PC-3 (cell line): ENCODE measurements around the gene MDH1.

Source experiments
- EZH2 ChIP-seq: fragments of 300-600 bp; sonication (generic); IDR thresholded peaks from one replicate; pipeline ENCODE4 v1.6.1; 2017; ENCODE audit warnings: antibody characterized with exemption, mild to moderate bottlenecking, low read length; ENCODE audit not compliant: unreplicated experiment
- EZH2phosphoT487 ChIP-seq: fragments of 300-600 bp; sonication (generic); IDR thresholded peaks from 2 replicates; pipeline ENCODE4 v1.6.1; 2018; ENCODE audit warnings: mild to moderate bottlenecking, antibody characterized with exemption, low read length, borderline replicate concordance
- TF ChIP-seq, protein P1 (sequence below): fragments of 300-600 bp; sonication (generic); conservative IDR thresholded peaks from 2 replicates; pipeline ENCODE4 v1.5.1; 2017; ENCODE audit warnings: antibody characterized with exemption, low read depth, mild to moderate bottlenecking, low read length

DNA sequence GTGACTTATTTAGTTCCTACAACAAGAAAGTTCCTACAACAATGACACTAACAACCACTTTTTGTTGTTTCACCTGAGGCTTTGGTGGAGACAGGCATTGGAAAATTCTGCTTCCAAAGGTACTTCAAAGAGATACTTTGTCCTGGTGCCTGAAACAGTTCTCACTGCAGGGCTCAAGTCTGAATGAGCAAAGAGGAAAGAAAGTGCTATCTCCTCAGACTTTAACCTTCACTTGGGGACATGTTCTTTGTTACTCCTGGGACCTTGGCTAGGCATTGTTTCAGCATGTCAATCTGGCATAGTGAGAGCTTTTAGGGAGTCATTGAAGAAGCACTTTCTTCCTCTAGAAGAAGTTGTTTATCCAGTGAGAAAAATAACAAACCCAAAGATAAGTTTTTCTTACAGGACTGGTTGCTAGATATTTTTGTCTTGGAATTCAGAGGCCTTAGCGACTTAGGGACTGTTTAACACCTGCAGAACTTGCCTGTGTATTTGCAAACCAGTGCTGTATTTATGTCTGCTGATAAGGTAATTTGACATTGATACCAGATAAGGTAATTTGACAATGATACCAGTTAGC lies 12.2 kb downstream of the MDH1 start:
- TF ChIP-seq, protein P1, sequence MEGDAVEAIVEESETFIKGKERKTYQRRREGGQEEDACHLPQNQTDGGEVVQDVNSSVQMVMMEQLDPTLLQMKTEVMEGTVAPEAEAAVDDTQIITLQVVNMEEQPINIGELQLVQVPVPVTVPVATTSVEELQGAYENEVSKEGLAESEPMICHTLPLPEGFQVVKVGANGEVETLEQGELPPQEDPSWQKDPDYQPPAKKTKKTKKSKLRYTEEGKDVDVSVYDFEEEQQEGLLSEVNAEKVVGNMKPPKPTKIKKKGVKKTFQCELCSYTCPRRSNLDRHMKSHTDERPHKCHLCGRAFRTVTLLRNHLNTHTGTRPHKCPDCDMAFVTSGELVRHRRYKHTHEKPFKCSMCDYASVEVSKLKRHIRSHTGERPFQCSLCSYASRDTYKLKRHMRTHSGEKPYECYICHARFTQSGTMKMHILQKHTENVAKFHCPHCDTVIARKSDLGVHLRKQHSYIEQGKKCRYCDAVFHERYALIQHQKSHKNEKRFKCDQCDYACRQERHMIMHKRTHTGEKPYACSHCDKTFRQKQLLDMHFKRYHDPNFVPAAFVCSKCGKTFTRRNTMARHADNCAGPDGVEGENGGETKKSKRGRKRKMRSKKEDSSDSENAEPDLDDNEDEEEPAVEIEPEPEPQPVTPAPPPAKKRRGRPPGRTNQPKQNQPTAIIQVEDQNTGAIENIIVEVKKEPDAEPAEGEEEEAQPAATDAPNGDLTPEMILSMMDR: no peak
- no peak for TF ChIP-seq EZH2phosphoT487
- no peak for TF ChIP-seq EZH2
